RPMI8226 (cell line): ENCODE measurements around the gene ERVK3-1.
"Not testable (repeated sequence)": the region's sequence is repeated elsewhere in the genome, so short reads cannot be mapped to it uniquely, and the experiment has no call there.

Experiments used
- DNase-seq: peaks from one replicate; pipeline ENCODE4 v3.0.0-alpha.2; 2015

ERVK3-1 gene

GRCh38 chr19:58305932-58306323, 751 bp downstream of the ERVK3-1 start:
- peak; percentile 66 for DNase-seq

GRCh38 chr19:58307736-58308135, 2.6 kb downstream of the ERVK3-1 start:
- DNase-seq: no peak

- DNase-seq: not testable (repeated sequence)
Observed at GRCh38 chr19:58310685-58311084, 5.5 kb downstream of the ERVK3-1 start.

- no peak for DNase-seq
Observed at GRCh38 chr19:58311345-58311865, 6.2 kb downstream of the ERVK3-1 start.

GRCh38 chr19:58315580-58315979, 10.4 kb downstream of the ERVK3-1 start:
- DNase-seq: no peak

GRCh38 chr19:58317476-58318072, 12.4 kb downstream of the ERVK3-1 start:
- DNase-seq: peak; percentile 52

GRCh38 chr19:58318297-58318696, 13.1 kb downstream of the ERVK3-1 start:
- DNase-seq: no peak

- no peak for DNase-seq
Observed at GRCh38 chr19:58319241-58319640, 14.1 kb downstream of the ERVK3-1 start.

- no peak for DNase-seq
Observed at GRCh38 chr19:58325311-58326022, 20.3 kb downstream of the ERVK3-1 start.

GRCh38 chr19:58326501-58326913, 21.3 kb downstream of the ERVK3-1 start:
- DNase-seq: no peak

- peak; percentile 96 for DNase-seq
Observed at GRCh38 chr19:58326914-58327726, 21.9 kb downstream of the ERVK3-1 start, which contains the start of gene ZSCAN22. ZSCAN22 (plus strand) TSS chr19:58326994; CDS start chr19:58334803, 7,809 bp downstream.

- peak; percentile 43 for DNase-seq
Observed at GRCh38 chr19:58328999-58329398, 23.8 kb downstream of the ERVK3-1 start.

- no peak for DNase-seq
Observed at GRCh38 chr19:58330458-58330857, 25.3 kb downstream of the ERVK3-1 start.

GRCh38 chr19:58332697-58333096, 27.5 kb downstream of the ERVK3-1 start:
- no peak for DNase-seq

- no peak for DNase-seq
Observed at GRCh38 chr19:58334691-58335249, 29.6 kb downstream of the ERVK3-1 start.

- no peak for DNase-seq
Observed at GRCh38 chr19:58335630-58336029, 30.5 kb downstream of the ERVK3-1 start.

GRCh38 chr19:58336216-58336615, 31.0 kb downstream of the ERVK3-1 start:
- no peak for DNase-seq

GRCh38 chr19:58336820-58337219, 31.6 kb downstream of the ERVK3-1 start:
- no peak for DNase-seq

GRCh38 chr19:58338336-58338735, 33.2 kb downstream of the ERVK3-1 start:
- no peak for DNase-seq

GRCh38 chr19:58338825-58339558, 33.8 kb downstream of the ERVK3-1 start:
- no peak for DNase-seq

- no peak for DNase-seq
Observed at GRCh38 chr19:58345558-58345957, 40.4 kb downstream of the ERVK3-1 start.
